ENCODE data around the gene GAL3ST3. TPM values are rescaled to one million over a fixed set of nuclear protein-coding genes. Genes with fewer than 3 reads are reported as not detected.

Gene GAL3ST3
- total RNA-seq, 2 donors from 2014 or later: 0.66 to 2.6 TPM

DNA sequence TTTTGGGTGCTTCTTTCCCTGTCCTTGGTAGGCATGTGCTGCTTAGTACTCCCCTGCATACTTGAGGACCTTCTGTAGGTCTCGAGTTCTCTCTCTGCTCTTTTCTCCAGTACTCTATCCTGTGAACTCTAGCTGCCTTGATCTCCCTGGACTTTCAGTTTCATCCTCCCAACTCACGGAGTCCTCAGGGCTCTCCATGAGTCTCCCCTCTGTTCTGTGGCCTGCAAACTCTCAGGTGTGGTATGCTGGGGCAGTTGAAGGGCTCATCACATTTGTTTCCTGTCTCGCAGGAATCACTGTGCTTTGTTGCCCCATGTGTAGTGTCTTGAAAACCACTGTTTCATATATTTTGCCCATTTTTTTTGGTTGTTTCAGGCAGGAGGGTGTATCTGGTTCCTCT lies 17.8 kb upstream of the GAL3ST3 start:
- no peak overlapping the region for H3K27ac ChIP-seq
- WGBS, 2 donors: 68 to 81% methylated on average over 3 of the region's 3 CpGs
- no peaks in the 10 kb centered on the region for H3K9me3 ChIP-seq
- ATAC-seq: no peak
- H3K27me3 ChIP-seq: no peaks in the 10 kb centered on the region
- H3K4me3 ChIP-seq: no peak overlapping the region
- DNase-seq: no peak
- H3K36me3 ChIP-seq (replicated peaks in 1 of 2; ENCODE audit: insufficient read depth in 1 of 2, low read depth in 2 of 2): peaks cover 9 to 37% of the 10 kb centered on the region in 2 donors
- intact Hi-C loops (cut with DNase I): loop anchor here (10.0 kb wide), 1 partner anchor 68 kb away; no protein-coding TSS in a partner anchor
- no peak for TF ChIP-seq POLR2A (IDR thresholded peaks at IDR 0.05)
- TF ChIP-seq, protein P1, sequence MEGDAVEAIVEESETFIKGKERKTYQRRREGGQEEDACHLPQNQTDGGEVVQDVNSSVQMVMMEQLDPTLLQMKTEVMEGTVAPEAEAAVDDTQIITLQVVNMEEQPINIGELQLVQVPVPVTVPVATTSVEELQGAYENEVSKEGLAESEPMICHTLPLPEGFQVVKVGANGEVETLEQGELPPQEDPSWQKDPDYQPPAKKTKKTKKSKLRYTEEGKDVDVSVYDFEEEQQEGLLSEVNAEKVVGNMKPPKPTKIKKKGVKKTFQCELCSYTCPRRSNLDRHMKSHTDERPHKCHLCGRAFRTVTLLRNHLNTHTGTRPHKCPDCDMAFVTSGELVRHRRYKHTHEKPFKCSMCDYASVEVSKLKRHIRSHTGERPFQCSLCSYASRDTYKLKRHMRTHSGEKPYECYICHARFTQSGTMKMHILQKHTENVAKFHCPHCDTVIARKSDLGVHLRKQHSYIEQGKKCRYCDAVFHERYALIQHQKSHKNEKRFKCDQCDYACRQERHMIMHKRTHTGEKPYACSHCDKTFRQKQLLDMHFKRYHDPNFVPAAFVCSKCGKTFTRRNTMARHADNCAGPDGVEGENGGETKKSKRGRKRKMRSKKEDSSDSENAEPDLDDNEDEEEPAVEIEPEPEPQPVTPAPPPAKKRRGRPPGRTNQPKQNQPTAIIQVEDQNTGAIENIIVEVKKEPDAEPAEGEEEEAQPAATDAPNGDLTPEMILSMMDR (IDR thresholded peaks at IDR 0.05): no peak
- H3K4me1 ChIP-seq: peaks cover 30% of the 10 kb centered on the region

DNA sequence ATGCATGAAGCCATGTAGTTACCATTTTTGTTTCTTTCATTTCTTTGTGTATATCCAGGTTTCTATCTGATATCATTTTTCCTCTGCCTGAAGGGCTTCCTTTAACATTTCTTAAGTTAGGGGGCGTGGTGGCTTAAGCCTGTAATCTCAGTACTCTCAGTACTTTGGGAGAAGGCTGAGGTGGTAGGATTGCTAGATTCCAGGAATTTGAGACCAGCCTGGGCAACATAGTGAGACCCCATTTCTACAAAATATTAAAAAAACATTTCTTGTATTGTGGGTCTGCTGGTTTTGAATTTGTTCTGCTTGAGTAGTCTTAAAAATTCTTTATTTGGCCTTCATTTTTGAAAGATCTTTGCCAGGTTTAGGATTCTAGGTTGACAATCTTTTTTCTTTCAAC lies 15.6 kb upstream of the GAL3ST3 start:
- intact Hi-C loops (cut with DNase I): loop anchor here (10.0 kb wide), 1 partner anchor 70 kb away; no protein-coding TSS in a partner anchor
- H3K36me3 ChIP-seq (replicated peaks in 1 of 2; ENCODE audit: insufficient read depth in 1 of 2, low read depth in 2 of 2): peaks cover 25 to 55% of the 10 kb centered on the region in 2 donors

DNA sequence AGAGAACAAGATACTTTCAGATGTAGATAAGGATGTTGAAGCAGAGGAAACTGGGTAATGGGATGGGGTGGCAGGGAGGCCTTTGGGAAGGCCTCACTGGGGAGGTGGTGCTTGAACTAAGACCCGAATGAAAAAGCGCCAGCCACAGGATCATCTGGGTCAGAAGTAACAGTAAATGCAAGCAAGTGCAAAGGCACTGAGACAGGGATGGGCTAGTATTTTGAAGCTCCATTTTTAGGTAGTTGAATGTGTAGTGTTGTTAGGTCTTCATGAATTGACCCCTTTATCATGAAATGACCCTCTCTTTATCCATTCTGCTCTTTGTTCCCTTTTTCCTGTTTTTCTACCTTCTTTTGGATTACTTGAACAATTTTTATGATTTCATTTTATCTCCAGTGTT lies 14.9 kb upstream of the GAL3ST3 start:
- Histone ChIP-seq H3K4me3 (no peak overlapping the region), H3K27me3 (no peaks in the 10 kb centered on the region), H3K4me1 (peaks cover 13% of the 10 kb centered on the region), H3K36me3 (replicated peaks in 1 of 2; ENCODE audit: insufficient read depth in 1 of 2, low read depth in 2 of 2) (peaks cover 30 to 61% of the 10 kb centered on the region in 2 donors), H3K27ac (no peak overlapping the region), H3K9me3 (no peaks in the 10 kb centered on the region)
- DNase-seq: no peak
- intact Hi-C loops (cut with DNase I): loop anchor here (10.0 kb wide), 1 partner anchor 71 kb away; no protein-coding TSS in a partner anchor
- no peak for TF ChIP-seq POLR2A (IDR thresholded peaks at IDR 0.05)
- TF ChIP-seq, protein P1 (IDR thresholded peaks at IDR 0.05): no peak
- no peak for ATAC-seq
- 90 to 93% methylated on average over 2 of the region's 2 CpGs for WGBS, 2 donors

More for the DNA sequence above, 15.6 kb upstream of the GAL3ST3 start:
- H3K27me3 ChIP-seq: no peaks in the 10 kb centered on the region
- TF ChIP-seq POLR2A (IDR thresholded peaks at IDR 0.05): no peak
- TF ChIP-seq, protein P1 (IDR thresholded peaks at IDR 0.05): no peak
- peaks cover 20% of the 10 kb centered on the region for H3K4me1 ChIP-seq
- no peak for DNase-seq
- H3K4me3 ChIP-seq: no peak overlapping the region
- ATAC-seq: no peak
- H3K9me3 ChIP-seq: no peaks in the 10 kb centered on the region
- H3K27ac ChIP-seq: no peak overlapping the region
- WGBS, 2 donors: 100% methylated on average over 1 of the region's 1 CpG

DNA sequence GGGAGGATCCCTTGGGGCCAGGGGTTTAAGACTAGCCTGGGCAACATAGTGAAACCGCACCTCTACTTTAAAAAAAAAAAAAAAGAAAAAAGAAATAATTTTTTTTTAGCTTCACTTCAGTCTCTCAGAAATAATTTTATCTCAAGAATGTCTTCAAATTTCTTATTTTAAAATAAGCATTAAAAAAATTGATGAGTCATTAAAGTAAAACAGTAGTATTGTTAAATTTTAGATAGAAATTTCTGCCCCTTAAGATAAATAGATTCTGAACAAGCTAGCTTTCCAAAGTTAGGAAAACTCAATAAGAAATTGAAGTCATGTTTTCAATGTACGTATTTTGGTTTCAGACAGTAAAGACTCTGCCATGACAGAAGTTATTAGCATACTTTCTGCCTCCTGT lies 13.4 kb upstream of the GAL3ST3 start:
- H3K9me3 ChIP-seq: no peaks in the 10 kb centered on the region
- no peak overlapping the region for H3K27ac ChIP-seq
- TF ChIP-seq, protein P1 (IDR thresholded peaks at IDR 0.05): no peak
- no peak for TF ChIP-seq POLR2A (IDR thresholded peaks at IDR 0.05)
- H3K4me3 ChIP-seq: no peak overlapping the region
- ATAC-seq: no peak
- no peak for DNase-seq
- intact Hi-C loops (cut with DNase I): loop anchor here (10.0 kb wide), 1 partner anchor 72 kb away; no protein-coding TSS in a partner anchor
- no peaks in the 10 kb centered on the region for H3K4me1 ChIP-seq
- H3K27me3 ChIP-seq: no peaks in the 10 kb centered on the region
- WGBS, 2 donors: 90 to 94% methylated on average over 2 of the region's 2 CpGs
- H3K36me3 ChIP-seq (replicated peaks in 1 of 2; ENCODE audit: insufficient read depth in 1 of 2, low read depth in 2 of 2): peaks cover 30 to 69% of the 10 kb centered on the region in 2 donors

DNA sequence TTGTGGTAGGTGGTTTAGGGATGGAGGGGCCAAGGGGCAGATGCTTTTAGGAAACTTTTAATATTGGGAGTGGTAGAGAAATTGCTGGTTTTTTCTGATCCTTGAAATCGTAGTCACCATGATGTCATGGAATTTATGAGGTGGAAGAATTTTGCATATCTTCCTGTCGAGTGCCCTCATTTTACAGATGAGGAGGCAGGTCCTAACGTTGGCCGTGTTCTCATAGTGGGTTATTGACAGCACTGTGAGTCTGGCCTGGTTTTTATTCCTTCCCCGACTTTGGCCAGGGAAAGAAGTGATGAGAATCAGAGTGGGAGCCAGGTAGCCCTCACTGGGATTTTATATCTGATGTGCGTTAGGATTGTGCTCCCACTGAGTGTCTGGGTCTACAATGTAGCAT lies 12.3 kb upstream of the GAL3ST3 start:
- ATAC-seq (no peak), DNase-seq (no peak)
- Histone ChIP-seq H3K27ac (no peak overlapping the region), H3K4me3 (no peak overlapping the region), H3K36me3 (replicated peaks in 1 of 2; ENCODE audit: insufficient read depth in 1 of 2, low read depth in 2 of 2) (peaks cover 33 to 69% of the 10 kb centered on the region in 2 donors), H3K27me3 (no peaks in the 10 kb centered on the region), H3K4me1 (no peaks in the 10 kb centered on the region), H3K9me3 (no peaks in the 10 kb centered on the region)
- intact Hi-C loops (cut with DNase I): loop anchor here (10.0 kb wide), 1 partner anchor 74 kb away; no protein-coding TSS in a partner anchor
- TF ChIP-seq POLR2A (IDR thresholded peaks at IDR 0.05): no peak
- TF ChIP-seq, protein P1 (IDR thresholded peaks at IDR 0.05): no peak
- 60 to 71% methylated on average over 6 of the region's 6 CpGs for WGBS, 2 donors

Data from body of pancreas (tissue), 4 donors.